Left ventricle myocardium inferior (tissue), 1 donor: Measurements from ENCODE around the gene NAALADL2. TPM values are rescaled to one million over a fixed set of nuclear protein-coding genes. Genes with fewer than 3 reads are reported as not detected.

Experiments
- DNase-seq: peaks from one replicate; pipeline ENCODE4 v3.0.0-alpha.2; 2020
- H3K27ac ChIP-seq: fragments of 200-600 bp; replicated peaks from 2 replicates; pipeline ENCODE4 v1.8.0; 2021
- H3K27me3 ChIP-seq: fragments of 200-600 bp; 2 replicates; pipeline ENCODE4 v1.8.0; 2021; ENCODE audit warnings: low read depth
- H3K36me3 ChIP-seq: fragments of 200-600 bp; 2 replicates; pipeline ENCODE4 v1.8.0; 2021
- H3K4me1 ChIP-seq: fragments of 200-600 bp; 2 replicates; pipeline ENCODE4 v1.8.0; 2021
- H3K4me3 ChIP-seq: fragments of 200-600 bp; 2 replicates; pipeline ENCODE4 v1.8.0; 2021; ENCODE audit warnings: mild to moderate bottlenecking, moderate library complexity
- H3K9me3 ChIP-seq: fragments of 200-600 bp; replicated peaks from 2 replicates; pipeline ENCODE4 v1.8.0; 2021
- CTCF ChIP-seq: fragments of 200-600 bp; IDR thresholded peaks from 2 replicates; pipeline ENCODE4 v1.8.0; 2021; ENCODE audit warnings: antibody characterized with exemption, mild to moderate bottlenecking, borderline replicate concordance
- intact Hi-C: fragments of 100-400 bp; cut with micrococcal nuclease; formaldehyde crosslinking; loops from one replicate; pipeline ENCODE4 v1.11.0; 2022
- total RNA-seq: library from RNA; stranded (reverse); fragmentation: NEBNext Ultra II Directional; extraction: Animal tissue kit (Norgen Biotek cat#: 25700); gene quantifications from one replicate; pipeline ENCODE4 v1.2.1, GENCODE V29; 2021
- donor health status: DM: no; HTN: yes; CAD: no; lungs with severe emphysema.

The NAALADL2 gene
- total RNA-seq, 1 donor from 2014 or later, result 5.8 TPM

GRCh38 chr3:175340338-175341015 is 481.3 kb downstream of the NAALADL2 start:
- no peak overlapping the region for H3K4me3 ChIP-seq

GRCh38 chr3:175342196-175342595 is 483.1 kb downstream of the NAALADL2 start:
- no peak overlapping the region for H3K4me3 ChIP-seq
- no peak for TF ChIP-seq CTCF
- intact Hi-C loops, result no loop called here
- no peaks in the 10 kb centered on the region for H3K9me3 ChIP-seq
- no peak for DNase-seq
- no peaks in the 10 kb centered on the region for H3K4me1 ChIP-seq
- no peaks in the 10 kb centered on the region for H3K36me3 ChIP-seq
- no peaks in the 10 kb centered on the region for H3K27me3 ChIP-seq
- H3K27ac ChIP-seq, result no peak overlapping the region

More at GRCh38 chr3:175340338-175341015, 481.3 kb downstream of the NAALADL2 start:
- Histone ChIP-seq H3K9me3 (no peaks in the 10 kb centered on the region), H3K4me1 (no peaks in the 10 kb centered on the region), H3K27ac (no peak overlapping the region), H3K27me3 (no peaks in the 10 kb centered on the region), H3K36me3 (no peaks in the 10 kb centered on the region)
- no peak for DNase-seq
- intact Hi-C loops, result no loop called here
- no peak for TF ChIP-seq CTCF

- no peaks in the 10 kb centered on the region for H3K36me3 ChIP-seq
- H3K4me3 ChIP-seq, result no peak overlapping the region
- no peak for TF ChIP-seq CTCF
- no peaks in the 10 kb centered on the region for H3K27me3 ChIP-seq
- H3K9me3 ChIP-seq, result no peaks in the 10 kb centered on the region
- no peak for DNase-seq
- H3K4me1 ChIP-seq, result no peaks in the 10 kb centered on the region
- intact Hi-C loops, result no loop called here
- H3K27ac ChIP-seq, result no peak overlapping the region
Observed at GRCh38 chr3:175343946-175344345, 484.8 kb downstream of the NAALADL2 start.

- H3K9me3 ChIP-seq, result no peaks in the 10 kb centered on the region
- H3K27me3 ChIP-seq, result no peaks in the 10 kb centered on the region
- no peak for TF ChIP-seq CTCF
- no peak overlapping the region for H3K4me3 ChIP-seq
- H3K27ac ChIP-seq, result no peak overlapping the region
- intact Hi-C loops, result no loop called here
- H3K4me1 ChIP-seq, result no peaks in the 10 kb centered on the region
- DNase-seq, result peak; percentile 41
- H3K36me3 ChIP-seq, result no peaks in the 10 kb centered on the region
Observed at GRCh38 chr3:175346573-175347356, 487.6 kb downstream of the NAALADL2 start.

- Histone ChIP-seq H3K36me3 (no peaks in the 10 kb centered on the region), H3K4me1 (no peaks in the 10 kb centered on the region), H3K9me3 (no peaks in the 10 kb centered on the region), H3K27me3 (no peaks in the 10 kb centered on the region), H3K4me3 (no peak overlapping the region), H3K27ac (no peak overlapping the region)
- DNase-seq, result no peak
- no peak for TF ChIP-seq CTCF
- intact Hi-C loops, result no loop called here
Observed at GRCh38 chr3:175349168-175349567, 490.0 kb downstream of the NAALADL2 start.
